Central memory CD8-positive, alpha-beta T cell (primary cell): ENCODE data around the gene NEURL1.

Source experiments
- ATAC-seq: fragments of 150-1000 bp; cut with Tn5 transposase; replicated peaks from 2 replicates; pipeline ENCODE4 v1.10.0; 2022; ENCODE audit warnings: mild to moderate bottlenecking, moderate FRiP score, moderate number of reproducible peaks; ENCODE audit not compliant: poor library complexity, severe bottlenecking; ENCODE audit errors: extremely low read depth
- DNase-seq, 2 donors: peaks; one replicate each; pipeline ENCODE4 v3.0.0; 2021; ENCODE audit warnings: low spot score in 2 of 2
- H3K27ac Mint-ChIP-seq: one replicate; pipeline ENCODE4 v1.8.0; 2022; ENCODE audit warnings: low read depth, mild to moderate bottlenecking, moderate library complexity, mixed read lengths
- H3K27me3 Mint-ChIP-seq: one replicate; pipeline ENCODE4 v1.8.0; 2022; ENCODE audit warnings: mixed read lengths
- H3K36me3 Mint-ChIP-seq: one replicate; pipeline ENCODE4 v1.8.0; 2022; ENCODE audit warnings: mild to moderate bottlenecking, moderate library complexity, mixed read lengths; ENCODE audit not compliant: insufficient read depth
- H3K4me1 Mint-ChIP-seq: one replicate; pipeline ENCODE4 v1.8.0; 2022; ENCODE audit warnings: mixed read lengths
- H3K4me3 Mint-ChIP-seq: one replicate; pipeline ENCODE4 v1.8.0; 2022; ENCODE audit warnings: mild to moderate bottlenecking, moderate library complexity, mixed read lengths
- H3K9me3 Mint-ChIP-seq: one replicate; pipeline ENCODE4 v1.8.0; 2022; ENCODE audit warnings: mixed read lengths

Gene NEURL1

DNA sequence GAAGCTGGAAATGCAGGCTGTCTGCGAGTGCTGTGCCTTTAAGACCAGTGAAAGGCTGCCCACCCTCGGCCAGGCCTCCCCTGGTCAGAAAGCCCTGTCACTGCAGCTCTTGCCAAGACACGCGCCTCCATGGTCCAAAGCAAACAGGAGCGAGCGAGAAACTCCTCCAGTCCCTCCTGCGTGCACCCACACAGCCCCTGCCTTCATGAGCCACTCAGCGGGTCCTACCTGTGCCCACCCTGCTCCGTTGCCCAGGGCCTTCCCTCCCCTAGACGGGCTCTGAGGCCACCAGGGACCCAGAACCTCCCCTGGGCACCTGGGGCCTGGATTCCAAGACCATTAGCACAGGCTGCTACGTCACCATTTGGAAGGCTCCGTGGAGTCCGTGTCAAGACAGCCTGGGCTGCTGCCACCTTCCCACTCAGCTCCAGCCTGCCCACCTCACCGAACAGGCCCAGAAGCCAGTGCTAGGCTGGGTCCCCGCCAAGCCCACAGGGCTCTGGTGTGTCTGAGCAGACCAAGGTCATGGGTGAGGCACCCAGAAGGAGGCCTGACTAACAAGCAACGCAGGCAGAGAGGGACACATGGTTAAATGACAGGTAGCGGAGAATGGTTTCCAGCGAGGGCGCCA lies 144.5 kb downstream of the NEURL1 start:
- no peaks in the 10 kb centered on the region for H3K27me3 Mint-ChIP-seq
- H3K36me3 Mint-ChIP-seq: peaks cover 6% of the 10 kb centered on the region
- no peak for DNase-seq
- H3K27ac Mint-ChIP-seq: no peak overlapping the region
- no peak overlapping the region for H3K4me3 Mint-ChIP-seq
- no peaks in the 10 kb centered on the region for H3K4me1 Mint-ChIP-seq
- no peaks in the 10 kb centered on the region for H3K9me3 Mint-ChIP-seq
- ATAC-seq: no peak

DNA sequence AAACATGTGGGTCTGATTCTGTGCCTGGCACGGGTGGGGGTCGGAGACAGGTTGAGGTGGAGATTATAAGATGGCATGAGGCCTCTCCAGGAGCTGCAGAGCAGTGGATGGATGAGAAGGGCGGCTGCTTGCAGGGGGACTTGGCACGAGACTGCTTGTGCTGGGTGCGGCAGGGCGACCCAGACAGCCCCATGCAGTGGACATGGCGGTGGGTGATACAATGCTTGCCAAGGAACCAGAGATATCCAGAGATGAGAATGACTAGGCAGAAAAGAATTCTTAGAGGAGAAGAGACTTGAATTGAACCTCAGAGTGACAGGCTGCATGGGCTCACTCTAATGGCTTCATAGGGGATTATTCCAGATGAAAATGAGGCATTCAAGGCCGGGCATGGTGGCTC lies 145.4 kb downstream of the NEURL1 start:
- ATAC-seq (no peak), DNase-seq (no peak)
- no peak overlapping the region for H3K4me3 Mint-ChIP-seq
- H3K36me3 Mint-ChIP-seq: peaks cover 6% of the 10 kb centered on the region
- H3K9me3 Mint-ChIP-seq: no peaks in the 10 kb centered on the region
- no peak overlapping the region for H3K27ac Mint-ChIP-seq
- no peaks in the 10 kb centered on the region for H3K27me3 Mint-ChIP-seq
- no peaks in the 10 kb centered on the region for H3K4me1 Mint-ChIP-seq

DNA sequence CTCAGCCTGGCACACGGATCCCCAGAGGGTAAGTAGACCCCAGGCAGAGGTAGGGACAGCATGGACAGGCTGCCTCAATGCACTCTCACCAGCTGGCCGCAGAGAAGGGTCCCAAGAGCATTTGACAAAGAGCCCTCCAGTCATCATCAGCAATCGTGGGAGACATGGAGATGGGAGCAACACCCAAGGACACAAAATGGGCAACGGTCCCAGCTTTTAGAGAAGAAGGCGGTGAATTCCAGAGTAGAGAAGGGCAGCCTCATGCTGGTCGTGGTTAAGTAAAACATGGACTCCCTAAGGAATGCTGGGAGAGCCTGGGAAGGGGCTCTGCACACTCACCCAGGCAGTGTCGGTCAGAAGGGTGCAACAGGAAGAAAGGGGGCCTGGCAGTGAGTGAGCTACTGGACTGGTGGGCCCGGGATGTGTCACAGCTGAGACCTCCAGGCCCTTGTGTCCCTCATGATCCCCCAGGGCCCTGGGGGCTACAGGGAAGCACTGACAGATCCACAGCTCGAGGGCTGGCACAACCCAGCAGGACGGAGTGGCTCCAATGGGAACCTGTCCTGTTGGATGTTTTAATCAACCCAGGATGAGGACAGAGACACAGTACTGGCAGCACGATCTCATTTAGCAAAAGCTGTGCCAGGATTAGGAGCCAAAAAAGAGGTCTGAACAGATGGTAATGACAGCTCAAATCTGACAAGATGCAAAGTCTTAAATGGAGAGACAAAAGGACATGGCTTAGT lies 147.1 kb downstream of the NEURL1 start:
- DNase-seq: no peak
- no peaks in the 10 kb centered on the region for H3K27me3 Mint-ChIP-seq
- no peak for ATAC-seq
- no peak overlapping the region for H3K27ac Mint-ChIP-seq
- peaks cover 6% of the 10 kb centered on the region for H3K36me3 Mint-ChIP-seq
- no peaks in the 10 kb centered on the region for H3K9me3 Mint-ChIP-seq
- no peaks in the 10 kb centered on the region for H3K4me1 Mint-ChIP-seq
- H3K4me3 Mint-ChIP-seq: no peak overlapping the region

DNA sequence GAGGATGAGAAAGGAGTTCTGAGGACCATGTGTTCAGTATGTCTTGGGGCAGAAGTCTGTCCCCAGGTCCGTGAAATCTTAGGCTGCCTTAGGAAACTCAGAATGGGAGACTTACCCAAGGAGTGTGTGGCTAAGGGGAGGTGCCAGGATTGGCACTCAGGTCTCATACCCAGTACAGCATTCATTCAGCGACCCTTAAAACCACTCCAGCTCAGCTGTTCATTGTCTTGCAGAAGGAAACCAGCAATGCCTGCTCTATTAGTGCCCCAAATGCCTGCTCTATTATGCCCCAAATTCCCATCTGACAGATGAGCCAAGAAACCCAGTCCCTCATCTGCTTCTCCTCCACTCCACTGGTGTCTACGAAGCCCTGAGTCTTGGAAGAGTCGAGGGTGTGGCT lies 147.8 kb downstream of the NEURL1 start:
- Mint-ChIP-seq H3K27me3 (no peaks in the 10 kb centered on the region), H3K4me3 (no peak overlapping the region), H3K4me1 (no peaks in the 10 kb centered on the region), H3K27ac (no peak overlapping the region), H3K9me3 (no peaks in the 10 kb centered on the region), H3K36me3 (peaks cover 6% of the 10 kb centered on the region)
- DNase-seq (no peak), ATAC-seq (no peak)
